Inferior parietal cortex (tissue), 1 donor: ENCODE data around the gene TFB1M.
"Not testable (repeated sequence)": the region's sequence is repeated elsewhere in the genome, so short reads cannot be mapped to it uniquely, and the experiment has no call there.

Experiments
- DNase-seq: peaks from one replicate; pipeline ENCODE4 v3.0.0-alpha.2; 2016; ENCODE audit errors: extremely low spot score

Gene TFB1M

GRCh38 chr6:155301867-155302266, 12.4 kb downstream of the TFB1M start:
- no peak for DNase-seq

GRCh38 chr6:155297669-155298068, 16.6 kb downstream of the TFB1M start:
- DNase-seq, result no peak

- DNase-seq, result no peak
Measured at GRCh38 chr6:155292711-155293110, 21.6 kb downstream of the TFB1M start.

GRCh38 chr6:155291291-155291690, 23.0 kb downstream of the TFB1M start:
- DNase-seq, result no peak

GRCh38 chr6:155290491-155290890, 23.8 kb downstream of the TFB1M start:
- no peak for DNase-seq

DNA sequence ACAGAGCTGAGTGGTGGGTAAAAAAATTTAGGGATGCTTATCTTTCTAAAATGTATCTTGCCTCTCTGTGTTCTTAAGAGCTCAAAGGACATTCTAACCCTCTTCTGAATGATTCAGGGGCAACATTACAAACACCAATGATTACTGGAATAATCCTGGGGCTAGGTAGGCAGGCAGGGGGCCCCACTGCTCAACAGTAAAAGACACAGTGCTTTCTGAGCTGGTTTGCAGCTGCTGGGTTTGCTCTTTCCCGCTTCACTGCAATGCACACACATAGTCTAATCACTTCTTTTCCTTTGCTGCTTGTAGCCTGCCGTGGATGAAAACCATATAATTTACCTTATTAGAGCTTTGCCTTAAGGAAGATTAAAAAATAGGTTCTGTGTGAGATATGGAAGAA, 26.5 kb downstream of the TFB1M start:
- no peak for DNase-seq

- DNase-seq, result no peak
Measured at GRCh38 chr6:155284775-155285174, 29.5 kb downstream of the TFB1M start.

DNA sequence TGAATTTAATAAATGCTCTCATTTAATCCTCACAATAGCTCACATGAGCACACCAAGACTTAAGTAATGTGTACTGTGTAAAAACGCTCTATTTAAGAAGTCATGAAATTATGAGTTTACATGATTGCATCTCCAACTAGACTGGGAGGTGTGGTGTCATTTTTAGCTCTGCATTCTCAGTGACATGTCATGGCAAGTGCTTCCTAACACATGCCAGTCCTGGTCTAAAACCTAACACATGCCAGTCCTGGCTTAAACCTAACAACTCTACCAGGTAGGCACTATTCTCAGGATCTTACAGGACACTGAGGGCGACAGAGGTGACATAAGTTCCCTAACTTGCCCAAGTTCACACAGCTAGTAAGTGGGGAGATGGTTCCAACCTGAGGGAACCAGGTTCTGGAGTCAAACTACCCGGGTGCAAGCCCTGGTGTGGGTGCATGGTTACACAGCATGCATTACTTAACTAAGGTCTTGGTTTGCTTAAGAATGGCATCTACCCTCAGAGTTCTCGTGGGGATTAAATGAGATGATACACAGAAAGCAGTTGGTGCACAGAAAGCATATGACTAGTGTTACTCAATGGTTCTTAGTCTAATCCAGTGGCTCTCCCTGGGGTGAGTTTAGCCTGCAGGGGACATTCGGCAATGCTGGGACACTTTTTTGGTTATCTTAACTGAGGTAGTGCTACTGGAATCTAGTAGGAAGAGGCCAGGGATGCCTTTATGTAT, 35.8 kb downstream of the TFB1M start:
- DNase-seq, result no peak

GRCh38 chr6:155276638-155277037, 37.6 kb downstream of the TFB1M start:
- DNase-seq, result no peak

- peak; percentile 65 for DNase-seq
Measured at GRCh38 chr6:155275808-155276480, 38.3 kb downstream of the TFB1M start.

DNA sequence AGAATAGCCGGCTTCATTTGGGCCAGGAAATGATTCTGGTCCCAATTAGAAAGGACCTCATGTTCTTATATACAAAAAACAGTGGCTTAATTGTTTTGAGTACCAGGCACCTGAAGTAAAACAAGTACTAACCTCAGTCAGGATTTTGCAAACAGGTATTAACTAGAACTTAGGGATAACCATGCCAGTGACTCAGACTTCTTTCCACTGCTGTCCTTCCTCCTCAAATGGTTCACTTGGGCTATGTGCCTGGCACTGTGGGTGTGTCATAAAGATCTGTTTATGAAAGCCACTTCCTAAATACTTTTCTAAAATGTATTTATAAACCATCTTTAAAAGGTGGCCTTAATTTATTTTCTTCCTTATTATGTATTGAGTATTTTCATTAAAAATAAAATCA, 39.8 kb downstream of the TFB1M start:
- DNase-seq, result no peak

GRCh38 chr6:155274106-155274505, 40.2 kb downstream of the TFB1M start:
- no peak for DNase-seq

DNA sequence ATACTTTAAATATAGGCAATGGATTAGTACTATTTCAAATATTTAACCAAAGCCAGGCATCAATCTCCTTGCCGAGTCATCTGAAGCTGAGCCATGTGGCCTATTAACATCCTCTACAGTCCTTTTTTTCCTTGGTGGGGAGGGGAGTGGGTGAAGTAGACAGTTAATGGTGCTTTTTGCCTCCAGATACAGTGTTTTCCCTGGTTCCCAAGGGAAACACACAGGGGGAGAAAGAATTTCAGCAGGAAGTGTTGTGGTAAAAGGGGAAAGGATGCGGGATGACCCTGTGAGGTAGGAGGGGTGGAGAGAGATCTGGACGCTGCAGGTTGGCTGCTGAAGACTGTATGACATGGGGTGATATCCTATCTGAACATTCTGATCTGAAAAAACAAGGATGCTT, 40.9 kb downstream of the TFB1M start:
- DNase-seq, result no peak

- peak; percentile 73 for DNase-seq
Measured at GRCh38 chr6:155272353-155273232, 41.7 kb downstream of the TFB1M start.

- DNase-seq, result no peak
Measured at GRCh38 chr6:155271145-155271544, 43.1 kb downstream of the TFB1M start.

DNA sequence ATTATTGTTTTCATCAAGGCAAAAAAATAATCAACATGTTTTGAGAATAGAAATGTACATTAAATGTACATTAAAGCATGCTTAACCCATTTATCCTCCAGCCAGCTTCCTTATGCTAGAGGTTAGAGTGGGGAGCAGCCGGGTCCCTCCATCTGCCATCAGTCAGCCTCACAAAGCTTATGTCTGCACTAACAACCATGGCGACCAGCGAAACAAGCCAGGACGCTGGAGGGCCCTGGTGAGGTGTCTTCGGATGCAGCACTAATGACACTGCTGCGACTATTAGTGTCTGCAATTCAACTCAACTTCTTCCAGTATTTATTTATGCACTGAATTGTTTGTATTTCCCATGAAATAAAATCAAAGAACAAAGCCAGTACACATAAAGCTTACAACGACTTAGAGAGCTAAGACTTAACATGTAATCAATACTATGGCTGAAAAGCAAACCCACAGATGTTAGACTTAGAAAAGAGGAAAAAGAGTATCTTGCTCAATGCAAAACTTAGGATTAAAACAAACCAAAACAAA, 43.7 kb downstream of the TFB1M start:
- DNase-seq, result no peak

- DNase-seq, result no peak
Measured at GRCh38 chr6:155269765-155270164, 44.5 kb downstream of the TFB1M start.

DNA sequence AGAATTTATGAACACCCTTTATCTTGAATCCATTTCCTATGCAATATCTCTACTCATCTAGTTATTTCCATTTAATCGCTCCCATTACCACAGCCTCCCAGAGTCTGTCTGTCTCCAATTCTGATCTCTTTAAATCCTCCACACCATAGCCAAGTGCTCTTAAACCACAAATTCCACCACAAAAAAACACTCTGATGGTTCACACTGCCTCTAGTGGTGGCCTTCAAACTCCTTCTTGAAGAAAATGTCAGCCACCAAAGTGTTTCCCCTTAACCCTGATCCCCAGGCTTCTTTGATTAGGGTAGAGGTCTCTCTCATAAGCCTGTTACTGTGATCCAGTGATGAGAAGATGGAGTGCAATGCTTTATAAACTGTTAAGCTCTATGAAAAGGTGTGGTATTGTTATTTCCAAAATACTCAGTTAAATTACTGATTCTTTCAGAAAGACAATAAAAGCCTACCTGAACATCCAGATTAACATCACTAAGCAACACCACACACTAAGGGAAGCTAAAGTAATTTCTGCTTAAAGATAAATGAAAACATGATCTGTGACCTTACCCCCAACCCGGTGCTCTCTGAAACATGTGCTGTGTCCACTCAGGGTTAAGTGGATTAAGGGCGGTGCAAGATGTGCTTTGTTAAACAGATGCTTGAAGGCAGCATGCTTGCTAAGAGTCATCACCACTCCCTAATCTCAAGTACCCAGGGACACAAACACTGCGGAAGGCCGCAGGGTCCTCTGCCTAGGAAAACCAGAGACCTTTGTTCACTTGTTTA, 46.0 kb downstream of the TFB1M start:
- DNase-seq, result not testable (repeated sequence)

DNA sequence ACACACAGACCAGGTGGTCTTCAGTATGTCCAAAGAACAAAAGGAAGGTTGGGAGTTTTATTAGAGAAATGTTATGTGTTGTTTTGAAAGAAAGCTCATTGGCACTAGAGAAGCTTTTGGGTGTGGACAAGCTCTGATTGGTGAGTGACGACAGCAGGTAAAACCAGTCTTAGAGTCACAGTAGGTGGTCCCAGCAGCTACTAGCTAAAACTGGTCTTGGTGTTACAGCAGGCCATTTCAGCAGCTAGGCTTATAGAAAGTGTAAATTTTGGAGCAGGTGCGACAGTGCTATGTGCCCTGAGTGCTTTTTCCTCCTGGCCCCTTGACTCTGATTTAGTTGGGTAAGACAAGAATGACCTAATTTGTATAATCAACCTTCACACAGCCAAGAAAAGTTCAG, 46.9 kb downstream of the TFB1M start:
- no peak for DNase-seq

- no peak for DNase-seq
Measured at GRCh38 chr6:155265843-155266535, 48.3 kb downstream of the TFB1M start.
